Pons (tissue), 1 donor: ENCODE results near the gene CGA.
"Not testable (repeated sequence)": the region's sequence is repeated elsewhere in the genome, so short reads cannot be mapped to it uniquely, and the experiment has no call there.

ENCODE experiments used
- DNase-seq: peaks from one replicate; pipeline ENCODE4 v3.0.0-alpha.2; 2016; ENCODE audit warnings: low spot score

The CGA gene

DNA sequence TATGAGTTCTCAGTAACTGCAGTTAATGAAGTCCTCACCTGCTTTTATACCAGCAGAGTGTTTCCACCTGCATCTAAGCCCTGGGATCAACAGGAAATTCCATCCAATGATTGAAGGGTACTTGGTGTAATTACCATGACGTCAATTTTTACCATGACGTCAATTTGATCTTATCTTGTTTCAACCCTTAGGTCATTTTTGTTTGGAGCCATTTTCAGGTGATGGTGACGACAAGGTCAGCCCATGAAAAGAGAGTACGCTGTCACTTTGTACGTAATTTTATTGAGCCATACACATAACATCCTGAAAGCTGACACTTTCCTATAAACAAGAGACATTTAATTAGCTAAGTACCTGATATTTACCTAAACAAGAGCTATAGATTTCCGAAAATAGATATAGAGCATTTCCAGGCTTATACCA, at the start of gene CGA:
Gene CGA (minus strand): TSS at position 20 of the 423 bp plus-strand sequence. CDS start 6,906 bp downstream, outside the sequence.
- no peak for DNase-seq

DNA sequence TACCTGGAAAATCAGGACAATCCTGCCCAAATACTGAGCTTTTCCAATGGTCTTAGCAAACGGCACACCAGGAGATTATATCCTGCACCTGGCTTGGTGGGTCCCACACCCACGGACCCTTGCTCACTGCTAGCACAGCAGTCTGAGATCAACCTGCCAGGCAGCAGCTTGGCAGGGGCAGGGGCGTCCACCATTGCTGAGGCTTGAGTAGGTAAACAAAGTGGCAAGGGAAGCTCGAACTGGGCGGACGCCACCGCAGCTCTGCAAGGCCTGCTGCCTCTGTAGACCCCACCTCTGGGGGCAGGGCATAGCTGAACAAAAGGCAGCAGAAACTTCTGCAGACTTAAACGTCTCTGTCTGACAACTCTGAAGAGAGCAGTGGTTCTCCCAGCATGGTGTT, 45.0 kb upstream of the CGA start:
- not testable (repeated sequence) for DNase-seq

DNA sequence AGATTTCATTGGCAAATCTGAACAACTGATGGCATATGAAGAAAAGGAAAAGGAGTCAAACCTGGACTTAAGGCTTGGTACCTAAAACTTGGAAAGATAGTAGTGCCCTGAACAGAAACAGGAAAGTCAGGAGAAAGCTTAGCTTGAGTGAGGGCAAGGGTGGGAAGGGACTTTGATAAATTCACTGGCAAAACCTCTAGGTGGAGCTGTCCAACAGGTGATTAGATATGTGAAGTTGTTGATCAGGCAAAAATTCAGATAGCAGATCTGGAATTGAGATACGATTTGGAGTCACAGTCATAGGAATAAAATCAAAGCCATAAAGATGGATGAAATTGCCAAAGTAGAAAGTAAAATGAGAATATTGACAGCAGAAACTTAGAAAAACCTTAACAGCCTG, 44.3 kb upstream of the CGA start:
- DNase-seq: peak; percentile 70

DNA sequence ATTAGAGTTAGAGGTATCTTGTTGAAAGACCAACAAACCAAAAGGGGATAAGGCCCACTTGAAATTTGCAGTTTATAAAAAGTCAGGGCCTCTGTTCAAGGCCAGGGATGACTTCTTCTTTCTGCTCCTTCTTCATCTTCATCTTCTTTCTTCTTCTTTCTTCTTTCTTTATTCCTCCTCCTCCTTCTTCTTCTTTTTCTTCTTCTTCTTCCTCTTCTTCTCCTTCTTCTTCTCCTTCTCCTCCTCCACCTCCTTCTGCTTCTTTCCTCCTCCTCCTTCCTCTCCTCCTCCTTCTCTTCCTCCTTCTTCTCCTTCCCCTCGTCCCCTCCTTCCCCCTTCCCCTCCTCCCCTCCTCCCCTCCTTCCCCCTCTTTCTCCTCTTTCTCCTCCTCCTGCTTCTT, 42.1 kb upstream of the CGA start:
- DNase-seq: no peak

DNA sequence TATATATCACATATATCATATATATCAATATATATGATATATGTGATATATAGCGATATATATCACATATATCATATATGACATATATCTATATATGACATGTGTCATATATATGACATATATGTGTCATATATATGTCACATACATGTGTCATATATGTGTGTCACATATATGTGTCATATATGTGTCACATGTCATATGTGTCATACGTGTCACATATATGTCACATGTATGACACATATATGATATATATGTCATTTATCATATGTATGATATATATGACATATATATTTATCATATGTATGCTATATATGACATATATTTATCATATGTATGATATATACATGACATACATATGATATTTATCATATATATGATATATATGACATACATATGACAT, 32.8 kb upstream of the CGA start:
- DNase-seq: no peak

DNA sequence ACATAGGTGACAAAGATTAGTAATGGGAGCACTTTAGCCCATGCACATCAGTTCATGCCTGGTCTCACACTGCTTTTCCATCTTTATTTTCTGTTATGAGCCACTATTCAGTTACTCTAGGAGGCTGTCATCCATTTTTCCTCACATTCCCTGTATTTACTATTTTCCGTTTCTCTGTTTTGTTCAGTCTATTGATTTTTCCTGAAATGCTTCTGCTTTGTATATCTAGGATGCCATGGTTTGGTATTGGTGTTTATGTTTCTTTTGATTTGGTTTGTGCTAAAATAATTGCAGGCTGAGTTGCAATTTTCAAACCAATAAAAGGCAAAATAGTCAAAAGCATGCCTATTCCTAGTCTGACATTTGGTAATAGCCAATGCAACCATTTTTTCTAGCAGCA, 31.6 kb upstream of the CGA start:
- no peak for DNase-seq

DNA sequence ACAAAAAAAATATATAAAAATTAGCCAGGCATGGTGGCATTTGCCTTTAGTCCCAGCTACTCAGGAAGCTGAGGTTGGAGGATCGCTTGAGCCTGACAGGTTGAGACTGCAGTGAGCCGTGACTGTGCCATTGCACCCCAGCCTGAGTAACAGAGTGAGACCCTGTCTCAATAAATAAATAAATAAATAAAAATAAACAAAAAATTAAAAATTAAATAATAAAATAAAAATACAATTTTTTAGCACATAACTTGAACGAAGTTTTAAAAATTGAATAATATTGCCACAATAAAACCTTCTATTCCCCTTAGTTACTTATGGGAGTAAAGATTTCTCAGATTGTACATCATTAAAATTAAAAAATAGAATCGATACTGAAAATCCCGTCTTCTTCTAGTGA, 29.2 kb upstream of the CGA start:
- DNase-seq: no peak

DNA sequence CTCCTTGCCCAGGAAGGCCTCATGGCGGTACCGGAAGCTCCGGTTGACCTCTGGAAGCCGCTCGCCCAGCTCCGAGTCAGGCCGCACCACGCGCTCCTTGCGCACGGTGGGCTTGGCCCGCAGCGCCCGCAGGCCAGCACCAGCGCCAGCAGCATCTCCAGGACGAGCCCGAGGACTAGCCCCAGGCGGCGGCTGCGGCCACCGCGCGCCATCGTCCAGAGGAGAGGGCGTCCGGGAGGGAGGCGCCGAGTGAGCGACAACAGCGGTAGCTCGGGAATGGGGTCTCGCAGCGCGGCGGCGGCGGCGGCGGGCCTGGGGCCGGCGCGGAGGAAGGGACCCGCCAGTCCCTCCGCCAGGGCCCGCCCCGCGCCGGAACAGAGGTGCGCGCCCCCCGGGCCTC, 27.6 kb upstream of the CGA start:
- DNase-seq: no peak

DNA sequence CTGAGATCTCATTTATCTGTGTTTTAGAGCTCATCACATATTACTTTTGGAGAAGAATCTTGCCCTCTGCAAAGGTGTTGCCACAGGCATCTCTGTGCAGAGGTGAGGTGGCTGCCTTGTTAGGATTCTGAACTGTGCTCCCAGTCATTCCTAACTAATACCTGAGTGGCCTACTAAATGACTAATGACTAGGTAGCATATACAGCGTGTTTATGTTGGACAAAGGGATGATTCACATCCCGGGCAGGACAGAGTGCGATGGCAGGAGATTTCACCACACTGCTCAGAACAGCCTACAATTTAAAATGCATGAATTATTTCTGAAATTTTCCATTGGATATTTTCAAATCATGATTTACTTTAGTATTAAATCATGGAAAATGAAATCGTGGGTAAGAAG, 23.1 kb upstream of the CGA start:
- DNase-seq: no peak

DNA sequence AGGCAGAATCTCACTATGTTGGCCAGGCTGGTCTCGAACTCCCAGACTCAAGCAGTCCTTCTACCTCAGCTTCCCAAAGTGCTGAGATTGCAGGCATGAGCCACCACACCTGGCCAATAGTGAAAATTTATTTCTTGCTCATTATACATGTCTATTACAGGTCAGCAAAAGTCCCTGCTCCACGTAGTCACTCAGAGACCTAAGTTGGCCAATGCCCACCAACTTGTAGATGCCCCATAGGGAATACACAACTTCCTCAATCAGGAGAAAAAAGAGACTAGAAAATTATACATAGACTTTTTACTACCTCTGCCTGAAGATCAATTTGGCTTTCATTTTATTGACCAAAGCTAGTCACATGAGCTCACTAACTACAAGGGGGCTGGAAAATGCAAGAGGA, 22.0 kb upstream of the CGA start:
- DNase-seq: no peak

DNA sequence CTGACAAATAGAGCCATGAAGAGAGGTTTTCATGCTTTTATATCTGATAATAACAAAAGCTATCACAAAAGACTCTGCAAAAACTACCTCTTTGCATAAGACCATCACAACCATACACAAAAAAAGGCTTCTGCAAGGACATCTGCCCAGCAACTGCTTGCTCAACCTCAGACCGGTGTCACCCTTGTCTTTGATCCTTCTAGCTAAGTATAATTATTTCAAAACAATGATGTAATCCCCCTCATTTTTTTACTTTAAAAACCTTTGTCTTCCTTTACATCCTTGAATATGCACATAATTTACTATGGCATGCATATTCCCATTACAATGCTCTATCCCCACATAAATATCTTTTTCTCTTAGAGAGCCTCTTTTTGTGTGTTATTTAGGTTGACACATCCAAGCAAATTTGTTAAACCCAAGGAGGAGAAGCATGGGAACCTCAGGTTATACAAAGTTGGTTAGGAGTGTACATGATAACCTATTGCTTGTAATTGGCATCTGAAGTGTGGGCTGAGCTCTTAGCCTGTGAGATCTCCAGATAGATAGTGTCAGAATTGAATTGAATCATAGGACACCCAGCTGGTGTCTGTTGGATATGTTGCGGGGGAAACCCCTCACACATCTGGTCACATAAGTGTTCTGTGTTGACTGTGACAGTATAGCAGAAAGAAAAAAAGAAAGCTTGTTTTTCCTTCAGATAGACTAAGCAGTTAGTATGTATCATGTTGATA, 20.7 kb upstream of the CGA start:
- DNase-seq: no peak

DNA sequence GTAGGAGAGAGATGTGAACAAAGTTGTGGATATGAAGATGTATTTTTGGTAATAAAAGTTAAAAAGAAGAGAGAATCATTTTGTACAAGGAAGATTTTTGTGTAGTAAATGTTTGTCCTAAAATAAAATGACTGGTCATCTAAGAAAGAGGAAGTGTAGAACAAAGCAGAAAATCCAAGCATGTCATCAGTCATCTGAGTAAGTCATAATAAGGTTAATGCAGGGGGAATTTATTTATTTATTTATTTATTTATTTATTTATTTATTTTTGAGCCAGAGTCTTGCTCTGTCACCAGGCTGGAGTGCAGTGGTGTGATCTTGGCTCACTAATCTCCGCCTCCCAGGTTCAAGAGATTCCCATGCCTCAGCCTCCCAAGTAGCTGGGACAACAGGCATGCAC, 15.7 kb upstream of the CGA start:
- DNase-seq: no peak

DNA sequence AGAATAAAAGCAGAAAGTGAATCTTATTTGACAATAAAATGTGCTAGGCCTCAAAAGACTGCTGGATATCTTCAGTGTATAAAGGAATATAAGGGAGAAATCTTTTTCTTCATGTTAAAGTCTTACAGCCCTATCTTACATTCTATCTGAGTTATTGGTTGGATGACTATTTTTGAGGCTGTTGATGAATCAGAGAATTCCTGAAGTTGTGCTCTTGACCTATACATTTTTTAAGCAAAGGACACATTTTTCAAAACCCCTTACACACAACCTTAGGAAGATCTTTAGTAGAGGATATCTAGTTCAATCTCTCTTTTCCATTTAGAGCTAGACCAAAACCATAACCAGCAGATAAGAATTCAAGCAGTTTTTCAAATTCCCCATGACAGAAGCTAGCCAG, 10.9 kb upstream of the CGA start:
- DNase-seq: no peak

DNA sequence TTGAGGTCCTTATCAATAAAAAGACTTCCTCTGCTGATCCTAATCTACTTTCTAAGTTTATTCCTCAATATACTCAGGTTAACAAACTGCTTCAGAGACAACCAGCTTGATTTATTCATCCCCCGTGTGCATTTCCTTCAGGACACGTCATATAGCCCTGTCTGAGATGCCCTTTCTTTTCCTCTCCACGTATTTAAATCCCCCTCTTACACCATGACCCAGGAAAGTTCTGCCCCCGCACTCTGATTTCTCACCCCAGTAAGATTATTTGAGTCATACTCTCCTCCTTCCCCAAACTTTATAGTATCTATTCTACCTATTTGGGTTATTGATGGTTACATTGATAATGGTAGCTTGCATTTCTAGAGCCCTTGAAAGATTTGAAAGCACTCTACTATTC, 9.8 kb upstream of the CGA start:
- no peak for DNase-seq

DNA sequence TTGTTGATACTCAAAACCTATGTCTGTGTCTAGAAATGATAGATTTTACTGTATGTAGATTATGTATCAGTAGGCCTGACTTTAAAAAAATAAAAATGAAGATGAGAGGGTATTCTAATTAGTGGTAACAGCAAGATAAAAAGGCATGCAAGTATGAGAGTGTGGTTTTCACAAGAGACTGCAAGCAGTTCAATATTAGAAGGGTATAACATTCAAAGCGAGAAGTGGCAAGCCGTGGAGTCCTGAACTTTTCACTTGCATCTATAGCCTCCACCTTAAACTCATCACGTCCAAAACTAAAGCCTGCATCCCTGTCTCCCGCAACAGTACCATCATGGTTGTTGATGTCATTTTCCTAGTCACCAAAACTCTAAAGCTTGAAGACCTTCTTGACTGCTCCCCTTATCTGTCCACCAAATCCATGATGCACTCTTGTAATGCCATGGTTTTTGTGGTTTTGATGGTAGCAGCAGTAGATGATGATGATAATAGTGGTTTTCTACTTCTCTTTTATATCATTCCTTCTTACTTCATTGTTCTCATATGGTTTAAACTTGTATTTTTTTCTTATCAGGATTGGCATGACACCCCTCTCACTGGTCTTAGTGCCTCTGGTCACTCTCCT, 9.2 kb upstream of the CGA start:
- no peak for DNase-seq

DNA sequence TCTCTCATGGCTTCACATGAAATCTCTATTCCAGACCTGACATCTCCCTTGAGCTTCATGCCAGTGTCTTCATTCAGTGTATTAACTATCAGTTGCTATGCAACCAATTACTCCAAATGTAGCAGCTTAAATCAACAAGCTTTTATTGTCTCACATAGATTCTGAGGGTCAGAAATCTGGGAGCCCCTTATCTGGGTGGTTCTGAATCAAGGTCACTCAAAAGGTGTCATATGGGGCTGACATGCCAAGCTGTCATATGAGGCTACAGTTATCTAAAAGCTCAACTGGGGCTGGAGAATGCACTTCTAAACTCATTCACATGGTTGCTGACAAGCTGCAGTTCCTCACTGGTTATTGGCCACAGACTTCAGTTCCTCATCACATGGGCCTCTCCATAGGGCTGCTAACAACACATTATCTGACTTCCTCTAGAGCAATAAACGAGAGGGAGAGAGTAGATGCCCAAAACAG, 7.3 kb upstream of the CGA start:
- DNase-seq: no peak

DNA sequence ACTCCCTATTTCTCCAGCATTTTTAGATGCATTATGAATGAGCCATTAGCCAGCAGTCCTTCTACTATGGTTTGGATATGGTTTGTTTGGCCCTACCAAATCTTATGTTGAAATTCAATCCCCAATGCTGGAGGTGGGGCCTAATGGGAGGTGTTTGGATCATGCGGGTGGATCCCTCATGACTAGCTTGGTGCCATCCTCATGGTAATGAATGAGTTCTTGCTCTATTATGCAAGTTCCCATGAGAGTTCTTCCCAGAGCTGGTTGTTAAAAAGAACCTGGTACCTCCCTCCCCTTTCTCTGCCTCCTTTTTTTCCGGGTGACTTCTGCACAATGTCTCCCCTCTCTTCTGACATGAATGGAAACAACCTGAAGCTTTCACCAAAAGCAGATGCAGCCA, 6.2 kb upstream of the CGA start:
- no peak for DNase-seq

DNA sequence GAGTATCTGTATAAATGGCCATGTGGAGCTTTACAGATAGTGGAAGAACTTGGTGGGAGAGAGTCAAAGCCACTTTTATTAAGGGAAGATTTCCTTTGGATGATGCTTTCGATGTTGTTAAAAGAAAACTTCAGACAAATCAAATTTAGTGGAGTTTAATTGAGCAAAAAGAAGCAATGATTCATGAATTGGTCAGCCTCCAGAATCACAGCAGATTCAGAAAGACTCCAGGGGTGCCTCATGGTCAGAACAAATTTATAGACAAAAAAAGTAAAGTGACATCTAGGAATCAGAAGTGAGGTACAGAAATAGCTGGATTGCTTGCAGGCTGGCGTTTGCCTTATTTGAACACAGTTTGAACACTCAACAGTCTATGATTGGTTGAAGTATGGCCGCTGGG, 5.3 kb upstream of the CGA start:
- DNase-seq: no peak

DNA sequence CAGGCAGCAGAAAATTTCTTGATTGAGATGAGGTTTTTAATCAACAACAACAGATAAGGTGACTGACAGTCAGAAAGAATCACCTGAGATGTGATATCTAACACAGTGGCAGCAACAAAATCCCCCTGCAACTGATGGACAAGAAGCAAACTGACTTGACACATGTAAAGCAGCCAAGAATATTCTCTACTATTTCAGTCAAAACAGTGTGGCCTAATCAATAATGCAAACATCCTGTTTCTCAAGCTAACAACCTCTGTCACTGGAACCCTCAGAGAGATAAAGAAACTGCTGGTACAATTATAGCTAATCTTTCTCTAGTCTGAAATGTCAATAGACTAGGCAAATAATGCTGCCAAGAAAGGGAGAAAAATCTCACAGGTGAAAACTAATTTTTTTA, 4.6 kb upstream of the CGA start:
- no peak for DNase-seq

DNA sequence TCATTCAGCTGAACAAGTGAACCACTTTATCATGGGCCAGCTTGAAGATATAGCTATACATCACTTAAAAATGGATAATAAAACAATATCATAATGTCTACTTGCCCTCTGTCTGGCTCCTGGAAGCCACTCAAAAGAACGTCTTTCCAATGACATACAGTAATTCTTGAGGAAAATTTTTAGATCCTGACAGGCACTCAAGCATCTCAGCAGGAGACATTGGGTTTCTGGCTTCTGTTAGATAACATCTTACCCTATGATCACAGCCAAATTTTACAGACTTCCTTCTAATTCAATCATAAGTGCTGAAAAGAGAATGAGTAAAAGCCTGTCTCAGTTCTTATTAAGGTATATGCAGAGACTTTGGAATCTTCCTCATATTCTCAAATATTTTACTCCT, 330 bp downstream of the CGA start:
- no peak for DNase-seq

DNA sequence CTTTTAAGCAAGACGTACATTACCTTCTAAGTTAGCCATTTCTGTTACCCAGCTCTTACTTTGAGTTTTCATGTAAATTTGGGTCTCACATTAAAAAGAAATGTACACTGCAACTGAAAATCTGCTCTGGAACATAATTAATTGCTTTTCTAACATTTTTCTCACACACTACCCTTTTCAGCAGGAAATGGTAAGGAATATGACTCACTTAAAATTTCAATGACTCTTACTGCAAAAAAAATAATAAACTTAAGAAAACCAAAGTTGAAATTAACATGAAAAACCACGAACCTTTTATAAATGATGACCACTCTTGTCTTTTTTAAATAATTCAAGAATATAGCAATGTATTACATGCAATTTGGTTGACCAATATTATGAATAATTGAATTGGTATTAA, 1.3 kb downstream of the CGA start:
- no peak for DNase-seq

DNA sequence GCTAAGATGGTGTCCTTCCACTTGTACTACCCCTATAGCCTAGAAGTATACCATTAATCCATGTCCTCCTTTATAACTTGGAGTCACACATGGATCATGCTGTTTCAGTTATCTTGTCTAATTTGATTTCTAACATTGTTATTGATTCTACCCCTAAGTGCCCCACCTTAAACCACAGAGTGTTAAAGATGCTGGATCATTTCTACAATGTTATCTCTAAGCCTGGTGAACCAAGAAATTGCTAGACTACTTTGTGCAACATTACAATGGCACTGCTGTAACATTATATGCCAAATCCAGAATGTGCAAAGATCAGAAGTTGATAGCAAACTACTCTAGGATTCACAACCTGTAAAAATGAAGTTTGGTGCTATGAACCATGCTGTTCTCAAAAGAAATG, 1.7 kb downstream of the CGA start:
- DNase-seq: no peak

DNA sequence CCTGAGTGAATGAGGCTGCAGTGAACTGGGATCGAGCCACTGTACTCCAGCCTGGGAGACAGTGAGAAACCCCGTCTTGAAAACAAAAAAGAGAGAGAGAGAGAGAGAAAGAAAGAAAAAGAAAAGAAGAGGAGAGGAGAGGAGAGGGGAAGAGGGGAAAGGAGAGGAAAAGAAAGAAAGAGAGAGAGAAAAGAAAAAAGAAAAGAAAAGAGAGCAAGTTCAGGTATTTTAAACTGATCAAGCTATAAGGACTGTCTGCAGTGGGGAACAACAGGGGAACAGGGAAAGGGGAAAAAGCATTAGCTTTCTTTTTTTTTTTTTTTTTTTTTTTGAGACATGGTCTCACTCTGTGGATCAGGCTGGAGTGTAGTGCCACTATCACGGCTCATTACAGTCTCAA, 2.5 kb downstream of the CGA start:
- DNase-seq: no peak

DNA sequence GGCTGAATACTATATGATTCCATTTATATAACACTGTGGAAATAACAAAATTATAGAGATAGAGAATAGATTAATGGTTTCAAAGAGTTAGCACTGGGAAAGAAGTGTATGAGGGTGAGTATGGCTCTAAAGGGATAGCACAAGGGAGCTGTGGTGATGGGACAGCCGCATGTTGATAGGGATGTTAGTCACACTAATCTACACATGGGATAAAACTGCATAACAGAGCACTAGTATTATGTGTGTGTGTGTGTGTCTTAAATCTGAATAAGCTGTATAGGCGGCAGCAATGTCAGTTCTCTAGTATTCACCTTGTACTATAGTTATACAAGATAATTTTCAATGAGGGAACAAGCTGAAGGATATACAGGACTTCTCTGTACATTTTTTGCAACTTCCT, 5.8 kb downstream of the CGA start:
- DNase-seq: no peak
